ENCODE data around the gene FKBP7. TPM values are rescaled to one million over a fixed set of nuclear protein-coding genes. Genes with fewer than 3 reads are reported as not detected.

The FKBP7 gene
- total RNA-seq, 1 donor from 2014 or later = 47.0 TPM

GRCh38 chr2:178523596-178524134 lies 45.3 kb upstream of the FKBP7 start:
- DNase-seq (ENCODE audit: low spot score) = peak; percentile 58

GRCh38 chr2:178522950-178523595 lies 44.7 kb upstream of the FKBP7 start:
- peaks cover 6% of the 10 kb centered on the region for H3K9me3 Mint-ChIP-seq
- peak overlapping the region; percentile 62 for H3K27ac ChIP-seq

More at GRCh38 chr2:178523596-178524134, 45.3 kb upstream of the FKBP7 start:
- Histone ChIP-seq H3K27me3 (no peaks in the 10 kb centered on the region), H3K9ac (peak overlapping the region; percentile 58), H3K79me2 (ENCODE audit: low read depth) (peaks cover 53% of the 10 kb centered on the region), H3K4me3 (peak overlapping the region; percentile 81), H3K4me1 (peaks cover 5% of the 10 kb centered on the region), H2AFZ (replicated peaks) (peak overlapping the region; percentile 57), H4K20me1 (ENCODE audit: low read depth) (peaks cover 6% of the 10 kb centered on the region), H3K27ac (peak overlapping the region; percentile 62), H3K4me2 (peak overlapping the region; percentile 82), H3K36me3 (no peaks in the 10 kb centered on the region), H3K9me3 (ENCODE audit: low read depth) (no peaks in the 10 kb centered on the region), H3F3A (ENCODE audit: low read depth) (no peaks in the 10 kb centered on the region)
- H3K4me1 Mint-ChIP-seq = peaks cover 11% of the 10 kb centered on the region
- peaks cover 3% of the 10 kb centered on the region for H3K27me3 Mint-ChIP-seq (ENCODE audit: insufficient read depth, low read depth)
- peaks cover 6% of the 10 kb centered on the region for H3K9me3 Mint-ChIP-seq
- peak overlapping the region; percentile 97 for H3K27ac Mint-ChIP-seq
- peaks cover 10% of the 10 kb centered on the region for H3K36me3 Mint-ChIP-seq
- TF ChIP-seq, protein P1, sequence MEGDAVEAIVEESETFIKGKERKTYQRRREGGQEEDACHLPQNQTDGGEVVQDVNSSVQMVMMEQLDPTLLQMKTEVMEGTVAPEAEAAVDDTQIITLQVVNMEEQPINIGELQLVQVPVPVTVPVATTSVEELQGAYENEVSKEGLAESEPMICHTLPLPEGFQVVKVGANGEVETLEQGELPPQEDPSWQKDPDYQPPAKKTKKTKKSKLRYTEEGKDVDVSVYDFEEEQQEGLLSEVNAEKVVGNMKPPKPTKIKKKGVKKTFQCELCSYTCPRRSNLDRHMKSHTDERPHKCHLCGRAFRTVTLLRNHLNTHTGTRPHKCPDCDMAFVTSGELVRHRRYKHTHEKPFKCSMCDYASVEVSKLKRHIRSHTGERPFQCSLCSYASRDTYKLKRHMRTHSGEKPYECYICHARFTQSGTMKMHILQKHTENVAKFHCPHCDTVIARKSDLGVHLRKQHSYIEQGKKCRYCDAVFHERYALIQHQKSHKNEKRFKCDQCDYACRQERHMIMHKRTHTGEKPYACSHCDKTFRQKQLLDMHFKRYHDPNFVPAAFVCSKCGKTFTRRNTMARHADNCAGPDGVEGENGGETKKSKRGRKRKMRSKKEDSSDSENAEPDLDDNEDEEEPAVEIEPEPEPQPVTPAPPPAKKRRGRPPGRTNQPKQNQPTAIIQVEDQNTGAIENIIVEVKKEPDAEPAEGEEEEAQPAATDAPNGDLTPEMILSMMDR (IDR thresholded peaks at IDR 0.05) = no peak
- no peak for TF ChIP-seq EZH2phosphoT487 (IDR thresholded peaks at IDR 0.05)
- TF ChIP-seq EZH2 (IDR thresholded peaks at IDR 0.05) = no peak
- H3K4me3 Mint-ChIP-seq = peak overlapping the region; percentile 99

DNA sequence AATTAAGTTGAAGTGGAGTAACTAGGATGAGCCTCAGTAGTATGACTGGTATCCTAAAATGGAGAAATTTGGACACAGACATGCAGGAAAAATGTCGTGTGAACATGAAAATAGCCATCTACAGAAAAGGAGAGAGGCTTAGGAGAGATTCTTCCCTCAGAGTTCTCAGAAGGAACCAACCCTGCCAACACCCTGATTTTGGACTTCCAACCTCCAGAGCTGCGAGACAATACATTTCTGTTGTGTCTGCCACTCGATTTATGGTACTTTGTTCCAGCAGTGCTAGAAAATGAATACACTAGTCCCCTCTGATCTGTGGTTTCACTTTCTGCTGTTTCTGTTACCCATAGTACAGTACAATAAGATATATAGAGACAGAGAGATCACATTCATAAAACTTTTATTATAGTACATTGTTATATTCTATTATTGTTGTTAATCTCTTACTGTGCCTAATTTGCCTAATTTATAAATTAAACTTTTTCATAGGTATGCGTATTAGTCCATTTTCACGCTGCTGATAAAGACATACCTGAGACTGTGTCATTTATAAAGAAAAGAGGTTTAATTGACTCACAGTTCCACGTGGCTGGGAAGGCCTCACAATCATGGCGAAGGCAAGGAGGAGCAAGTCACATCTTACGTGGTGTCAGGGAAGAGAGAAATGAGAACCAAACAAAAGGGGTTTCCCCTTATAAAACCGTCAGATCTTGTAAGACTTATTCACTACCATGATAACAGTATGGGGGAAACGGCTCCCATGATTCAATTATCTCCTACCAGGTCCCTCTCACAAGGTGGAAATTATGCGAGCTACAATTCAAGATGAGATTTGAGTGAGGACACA lies 43.1 kb upstream of the FKBP7 start:
- H3K4me3 Mint-ChIP-seq = no peak overlapping the region
- Histone ChIP-seq H3K36me3 (no peaks in the 10 kb centered on the region), H3K27me3 (no peaks in the 10 kb centered on the region), H4K20me1 (ENCODE audit: low read depth) (no peaks in the 10 kb centered on the region), H3K4me3 (no peak overlapping the region), H2AFZ (replicated peaks) (no peak overlapping the region), H3F3A (ENCODE audit: low read depth) (no peaks in the 10 kb centered on the region), H3K4me2 (no peak overlapping the region), H3K4me1 (peaks cover 5% of the 10 kb centered on the region), H3K9ac (no peak overlapping the region), H3K27ac (no peak overlapping the region), H3K9me3 (ENCODE audit: low read depth) (no peaks in the 10 kb centered on the region), H3K79me2 (ENCODE audit: low read depth) (peaks cover 31% of the 10 kb centered on the region)
- peaks cover 9% of the 10 kb centered on the region for H3K36me3 Mint-ChIP-seq
- H3K4me1 Mint-ChIP-seq = peaks cover 11% of the 10 kb centered on the region
- DNase-seq (ENCODE audit: low spot score) = no peak
- peaks cover 3% of the 10 kb centered on the region for H3K27me3 Mint-ChIP-seq (ENCODE audit: insufficient read depth, low read depth)
- TF ChIP-seq EZH2phosphoT487 (IDR thresholded peaks at IDR 0.05) (no peak), EZH2 (IDR thresholded peaks at IDR 0.05) (no peak)
- TF ChIP-seq, protein P1 (IDR thresholded peaks at IDR 0.05) = no peak
- H3K9me3 Mint-ChIP-seq = peaks cover 6% of the 10 kb centered on the region
- no peak overlapping the region for H3K27ac Mint-ChIP-seq

More at GRCh38 chr2:178522950-178523595, 44.7 kb upstream of the FKBP7 start:
- Histone ChIP-seq H3K27me3 (no peaks in the 10 kb centered on the region), H3K9ac (peak overlapping the region; percentile 58), H3K36me3 (no peaks in the 10 kb centered on the region), H4K20me1 (ENCODE audit: low read depth) (peaks cover under 1% of the 10 kb centered on the region), H3K4me3 (peak overlapping the region; percentile 81), H3K4me2 (peak overlapping the region; percentile 82), H2AFZ (replicated peaks) (peak overlapping the region; percentile 57), H3K4me1 (peaks cover 5% of the 10 kb centered on the region), H3F3A (ENCODE audit: low read depth) (no peaks in the 10 kb centered on the region), H3K79me2 (ENCODE audit: low read depth) (peaks cover 47% of the 10 kb centered on the region), H3K9me3 (ENCODE audit: low read depth) (no peaks in the 10 kb centered on the region)
- H3K4me3 Mint-ChIP-seq = peak overlapping the region; percentile 99
- peak overlapping the region; percentile 97 for H3K27ac Mint-ChIP-seq
- H3K27me3 Mint-ChIP-seq (ENCODE audit: insufficient read depth, low read depth) = peaks cover 3% of the 10 kb centered on the region
- H3K4me1 Mint-ChIP-seq = peaks cover 11% of the 10 kb centered on the region
- H3K36me3 Mint-ChIP-seq = peaks cover 13% of the 10 kb centered on the region
- TF ChIP-seq, protein P1 (IDR thresholded peaks at IDR 0.05) = peak; percentile 78
- TF ChIP-seq EZH2phosphoT487 (IDR thresholded peaks at IDR 0.05) = no peak
- peak; percentile 31 for TF ChIP-seq EZH2 (IDR thresholded peaks at IDR 0.05)
- DNase-seq (ENCODE audit: low spot score) = peak; percentile 93

Measured in neural progenitor cell (in vitro differentiated cells).